GM19099 (cell line): ENCODE data around the gene GPR4.

Source experiments
- POLR2A ChIP-seq: IDR thresholded peaks from 3 replicates; pipeline ENCODE4 v1.6.1; 2011; ENCODE audit warnings: low read depth; ENCODE audit not compliant: insufficient read length; ENCODE audit errors: extremely low read depth

The GPR4 gene

DNA sequence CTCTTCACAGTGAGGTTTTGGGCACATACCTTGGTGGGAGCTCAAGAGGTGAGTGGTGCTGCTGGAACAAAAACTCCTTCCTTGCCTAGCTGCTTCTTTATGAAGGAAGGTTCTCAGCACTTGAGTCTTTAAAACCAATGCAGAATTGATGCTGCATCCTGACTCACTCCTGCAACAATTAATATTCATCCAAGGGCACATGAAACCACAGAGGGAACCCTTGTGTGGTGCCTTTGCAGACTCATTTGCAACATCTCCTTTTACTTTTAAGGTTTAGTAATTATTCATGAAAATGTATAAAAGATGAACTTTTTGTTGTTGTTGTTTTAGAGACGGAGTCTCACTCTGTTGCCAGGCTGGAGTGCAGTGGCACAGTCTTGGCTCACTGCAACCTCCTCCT is 47.5 kb downstream of the GPR4 start:
- no peak for TF ChIP-seq POLR2A

DNA sequence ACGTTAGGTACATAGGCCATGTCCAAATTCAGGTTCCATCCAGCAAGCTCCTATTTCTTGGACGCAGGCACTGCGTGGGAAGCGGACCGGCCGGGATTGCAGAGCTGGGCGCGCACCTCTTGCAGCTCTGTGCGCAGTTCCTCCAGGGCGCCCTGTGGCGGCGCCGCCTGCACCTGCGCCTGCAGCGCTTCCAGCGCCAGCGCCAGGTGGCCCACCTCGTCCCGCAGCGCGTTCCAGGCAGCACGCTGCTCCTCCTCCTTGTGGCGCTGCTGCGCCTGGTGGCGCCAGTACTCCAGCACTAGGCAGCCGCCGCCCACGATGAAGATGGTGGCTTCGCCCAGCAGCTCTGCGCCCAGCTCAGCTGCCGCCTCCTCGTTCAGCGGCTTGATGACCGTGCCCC is 48.5 kb downstream of the GPR4 start:
- no peak for TF ChIP-seq POLR2A

DNA sequence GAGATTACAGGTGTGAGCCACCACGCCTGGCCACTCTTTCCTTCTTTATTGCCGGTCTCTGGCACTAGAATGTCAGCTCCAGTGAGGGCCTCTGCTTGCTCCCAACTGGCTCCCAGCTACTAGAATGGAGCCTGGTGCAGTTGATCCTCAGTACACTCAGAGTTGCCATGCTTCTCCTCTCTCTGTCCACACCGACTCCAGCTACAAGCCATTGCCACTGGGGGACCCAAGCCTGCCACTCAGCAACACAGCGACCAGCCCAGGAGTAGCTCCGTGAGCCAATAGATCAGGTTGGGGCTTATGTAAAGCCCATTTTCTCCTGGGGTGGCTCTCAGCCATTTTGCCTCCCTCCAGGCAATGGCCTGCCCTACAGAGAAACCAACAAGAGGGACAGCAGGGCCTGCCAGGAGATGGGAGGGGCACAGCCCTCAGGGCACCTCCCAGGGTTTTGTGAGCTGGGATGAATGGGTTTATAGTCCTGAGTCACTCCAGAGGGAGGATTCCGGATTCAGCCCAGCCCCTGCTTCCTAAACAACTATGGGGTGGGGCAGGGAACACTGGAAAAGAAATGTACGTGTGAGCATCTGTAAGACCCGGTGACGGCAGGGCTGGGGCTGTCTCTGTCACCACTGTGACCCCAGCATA is 53.9 kb downstream of the GPR4 start:
- no peak for TF ChIP-seq POLR2A

DNA sequence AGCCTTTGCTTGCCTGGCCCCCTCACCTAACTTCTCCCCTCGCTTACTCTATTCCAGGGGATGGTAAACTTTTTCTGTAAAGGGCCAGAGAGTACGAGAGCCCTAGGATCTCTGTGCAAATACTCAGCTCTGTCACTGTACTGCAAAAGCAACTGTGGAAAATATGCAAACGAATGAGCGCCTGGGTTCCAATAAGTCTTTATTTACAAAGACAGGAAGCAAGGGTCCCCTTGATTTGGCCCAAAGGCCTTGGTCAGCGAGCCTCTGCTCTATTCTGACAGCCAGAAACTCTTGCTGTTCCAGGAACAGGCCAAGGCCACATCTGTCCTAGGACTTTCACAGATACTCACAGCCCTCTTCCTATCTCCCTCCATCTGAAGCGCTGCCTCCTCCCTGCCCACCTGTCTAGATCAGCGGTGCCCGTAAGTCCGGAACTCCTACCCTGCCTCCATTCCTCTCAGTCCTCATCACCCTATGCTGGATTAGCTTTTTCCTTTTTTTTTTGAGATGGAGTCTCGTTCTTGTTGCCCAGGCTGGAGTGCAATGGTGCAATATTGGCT is 54.7 kb downstream of the GPR4 start:
- TF ChIP-seq POLR2A, result no peak

DNA sequence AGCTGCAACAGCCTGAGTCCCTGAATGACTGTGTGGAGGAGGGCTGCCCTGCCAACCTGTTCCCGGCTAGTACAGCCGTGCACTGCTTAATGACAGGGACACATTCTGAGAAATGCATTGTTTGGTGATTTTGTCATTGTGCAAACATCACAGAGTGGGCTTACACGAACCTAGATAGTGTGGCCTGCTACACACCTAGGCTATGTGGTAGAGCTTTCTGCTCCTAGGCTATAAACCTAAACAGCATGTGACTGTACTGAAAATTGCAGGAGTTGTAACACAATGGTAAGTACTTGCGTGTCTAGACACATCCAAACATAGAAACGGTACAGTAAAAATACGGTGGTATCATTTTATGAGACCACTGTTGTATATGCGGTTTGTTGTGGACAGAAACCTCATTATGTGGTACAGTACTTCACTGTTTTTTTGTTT is 59.8 kb downstream of the GPR4 start:
- no peak for TF ChIP-seq POLR2A
